Measurements from ENCODE around the gene GOLIM4. TPM values are rescaled to one million over a fixed set of nuclear protein-coding genes. Genes with fewer than 3 reads are reported as not detected.

The GOLIM4 gene
- total and polyA plus RNA-seq, 4 donors: 17.9 to 47.9 (median 32.7) TPM

- TF ChIP-seq CTCF (IDR thresholded peaks at IDR 0.05; ENCODE audit: low read depth, low read length, missing input control): peak; percentile 5
- TF ChIP-seq HNF4G (IDR thresholded peaks at IDR 0.05): no peak
- no peak for TF ChIP-seq ATF3 (IDR thresholded peaks at IDR 0.05)
- TF ChIP-seq FOXA1 (IDR thresholded peaks at IDR 0.05): no peak
- TF ChIP-seq NR2F2 (IDR thresholded peaks at IDR 0.05): no peak
Observed at GRCh38 chr3:168053115-168053514, 42.6 kb downstream of the GOLIM4 start (continued).

DNA sequence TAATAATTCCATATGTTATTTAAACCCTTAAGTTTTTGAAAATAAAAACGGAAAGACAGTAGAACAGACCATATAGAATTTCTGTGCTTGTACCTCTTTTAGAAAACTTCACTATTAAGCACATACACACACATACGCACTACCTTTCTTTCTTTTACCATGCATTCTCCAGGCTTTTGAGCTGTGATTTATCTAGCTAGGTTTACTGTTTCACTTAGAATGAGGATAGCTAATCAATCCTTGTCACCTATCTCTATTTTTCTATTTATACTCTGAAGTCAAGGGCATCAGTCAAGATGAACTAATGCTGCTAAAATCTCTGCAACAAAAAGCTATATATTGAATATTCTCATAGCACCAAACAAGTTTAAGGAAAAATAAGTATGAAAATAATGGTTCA is 43.2 kb downstream of the GOLIM4 start:
- Histone ChIP-seq H3K27me3 (ENCODE audit: control insufficient read depth in 4 of 4, insufficient read depth in 4 of 4, low read length in 3 of 4) (no peaks in the 10 kb centered on the region), H3K9ac (ENCODE audit: low read depth in 1 of 2, low read length in 2 of 2) (no peak overlapping the region), H3K4me3 (ENCODE audit: low read depth in 1 of 3, low read length in 3 of 3) (no peak overlapping the region), H3K4me1 (ENCODE audit: control insufficient read depth in 4 of 4, insufficient read depth in 4 of 4, low read length in 3 of 4) (peaks cover 2 to 43% (median 14%) of the 10 kb centered on the region in 4 donors), H3K9me3 (ENCODE audit: control insufficient read depth in 4 of 4, low read length in 3 of 4) (no peaks in the 10 kb centered on the region), H3K36me3 (ENCODE audit: control insufficient read depth in 4 of 4, insufficient read depth in 3 of 4, low read depth in 1 of 4, low read length in 3 of 4) (no peaks in the 10 kb centered on the region), H3K27ac (ENCODE audit: low read depth in 1 of 2, low read length in 2 of 2) (no peak overlapping the region)
- no peak for DNase-seq (ENCODE audit: low spot score)
- TF ChIP-seq HNF4A (conservative IDR thresholded peaks at IDR 0.05) (no peak), FOXA2 (IDR thresholded peaks at IDR 0.05) (no peak), TAF1 (conservative IDR thresholded peaks at IDR 0.05) (no peak), GABPA (IDR thresholded peaks at IDR 0.05 in 1 of 2, conservative IDR thresholded peaks at IDR 0.05 in 1 of 2) (no peak), CTCF (IDR thresholded peaks at IDR 0.05; ENCODE audit: low read depth, low read length, missing input control) (no peak)
- 83% methylated on average over 2 of the region's 2 CpGs for WGBS

- Histone ChIP-seq H3K27me3 (ENCODE audit: control insufficient read depth in 4 of 4, insufficient read depth in 4 of 4, low read length in 3 of 4) (no peaks in the 10 kb centered on the region), H3K9me3 (ENCODE audit: control insufficient read depth in 4 of 4, low read length in 3 of 4) (no peaks in the 10 kb centered on the region), H3K9ac (ENCODE audit: low read depth in 1 of 2, low read length in 2 of 2) (no peak overlapping the region), H3K36me3 (ENCODE audit: control insufficient read depth in 4 of 4, insufficient read depth in 3 of 4, low read depth in 1 of 4, low read length in 3 of 4) (no peaks in the 10 kb centered on the region), H3K4me3 (ENCODE audit: low read depth in 1 of 3, low read length in 3 of 3) (no peak overlapping the region), H3K27ac (ENCODE audit: low read depth in 1 of 2, low read length in 2 of 2) (no peak overlapping the region), H3K4me1 (ENCODE audit: control insufficient read depth in 4 of 4, insufficient read depth in 4 of 4, low read length in 3 of 4) (peaks cover 2 to 41% (median 13%) of the 10 kb centered on the region in 4 donors)
- 75% methylated on average over 9 of the region's 9 CpGs for WGBS
- no peak for TF ChIP-seq SP1 (IDR thresholded peaks at IDR 0.05)
- TF ChIP-seq RXRA (IDR thresholded peaks at IDR 0.05): no peak
- DNase-seq (ENCODE audit: low spot score): no peak
Observed at GRCh38 chr3:168051531-168052471, 43.9 kb downstream of the GOLIM4 start.

Data from liver (tissue), 9 donors.